ENCODE data around the gene TTC12.

The TTC12 gene

GRCh38 chr11:113272281-113272680 lies 42.1 kb upstream of the TTC12 start:
- no peak for TF ChIP-seq CTCF (IDR thresholded peaks at IDR 0.05; ENCODE audit: low read depth, low read length)
- no peak overlapping the region for H3K4me3 ChIP-seq (ENCODE audit: low read depth, low read length)

- TF ChIP-seq CTCF (IDR thresholded peaks at IDR 0.05; ENCODE audit: low read depth, low read length) = no peak
- H3K4me3 ChIP-seq (ENCODE audit: low read depth, low read length) = no peak overlapping the region
Observed at GRCh38 chr11:113272927-113273615, 41.3 kb upstream of the TTC12 start.

GRCh38 chr11:113273720-113274119 lies 40.7 kb upstream of the TTC12 start:
- no peak for TF ChIP-seq CTCF (IDR thresholded peaks at IDR 0.05; ENCODE audit: low read depth, low read length)
- no peak overlapping the region for H3K4me3 ChIP-seq (ENCODE audit: low read depth, low read length)

GRCh38 chr11:113274713-113275582 lies 39.4 kb upstream of the TTC12 start:
- TF ChIP-seq CTCF (IDR thresholded peaks at IDR 0.05; ENCODE audit: low read depth, low read length) = no peak
- no peak overlapping the region for H3K4me3 ChIP-seq (ENCODE audit: low read depth, low read length)

- no peak overlapping the region for H3K4me3 ChIP-seq (ENCODE audit: low read depth, low read length)
- TF ChIP-seq CTCF (IDR thresholded peaks at IDR 0.05; ENCODE audit: low read depth, low read length) = no peak
Observed at GRCh38 chr11:113275602-113276001, 38.8 kb upstream of the TTC12 start.

- TF ChIP-seq CTCF (IDR thresholded peaks at IDR 0.05; ENCODE audit: low read depth, low read length) = no peak
- no peak overlapping the region for H3K4me3 ChIP-seq (ENCODE audit: low read depth, low read length)
Observed at GRCh38 chr11:113276466-113276865, 37.9 kb upstream of the TTC12 start.

GRCh38 chr11:113277907-113278306 lies 36.5 kb upstream of the TTC12 start:
- no peak for TF ChIP-seq CTCF (IDR thresholded peaks at IDR 0.05; ENCODE audit: low read depth, low read length)
- no peak overlapping the region for H3K4me3 ChIP-seq (ENCODE audit: low read depth, low read length)
